AG08396 (cell line): Measurements from ENCODE around the gene ARL17A.
"Not testable (repeated sequence)": the region's sequence is repeated elsewhere in the genome, so short reads cannot be mapped to it uniquely, and the experiment has no call there.

ENCODE experiments used
- DNase-seq: peaks from one replicate; pipeline ENCODE4 v3.0.0; 2012; ENCODE audit warnings: low spot score, mixed read lengths

ARL17A gene

GRCh38 chr17:46579083-46580075, at the start of gene ARL17A:
TSS of gene ARL17A (minus strand) at chr17:46579691. CDS start at chr17:46576322, 3,369 bp downstream.
- DNase-seq = not testable (repeated sequence)

GRCh38 chr17:46628753-46629436, 49.4 kb upstream of the ARL17A start:
- not testable (repeated sequence) for DNase-seq

DNA sequence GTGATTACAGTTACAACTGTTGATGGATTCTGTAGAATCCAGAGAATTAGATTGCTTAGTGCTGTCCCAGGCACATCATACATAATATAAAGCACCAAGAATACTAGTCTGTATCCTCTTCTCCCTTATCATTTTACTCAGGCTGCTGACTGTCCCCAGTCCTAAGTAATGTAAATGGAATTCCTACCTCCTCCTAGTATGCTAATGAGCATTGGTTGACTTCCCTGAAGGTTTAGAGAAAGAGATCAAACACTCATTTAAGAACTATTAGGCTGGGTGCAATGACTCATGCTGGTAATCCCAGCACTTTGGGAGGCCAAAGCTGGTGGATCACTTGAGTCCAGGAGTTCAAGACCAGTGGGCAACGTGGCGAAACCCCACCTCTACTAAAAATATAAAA, 48.0 kb upstream of the ARL17A start:
- DNase-seq = not testable (repeated sequence)

- DNase-seq = not testable (repeated sequence)
Observed at GRCh38 chr17:46624726-46625125, 45.2 kb upstream of the ARL17A start.

DNA sequence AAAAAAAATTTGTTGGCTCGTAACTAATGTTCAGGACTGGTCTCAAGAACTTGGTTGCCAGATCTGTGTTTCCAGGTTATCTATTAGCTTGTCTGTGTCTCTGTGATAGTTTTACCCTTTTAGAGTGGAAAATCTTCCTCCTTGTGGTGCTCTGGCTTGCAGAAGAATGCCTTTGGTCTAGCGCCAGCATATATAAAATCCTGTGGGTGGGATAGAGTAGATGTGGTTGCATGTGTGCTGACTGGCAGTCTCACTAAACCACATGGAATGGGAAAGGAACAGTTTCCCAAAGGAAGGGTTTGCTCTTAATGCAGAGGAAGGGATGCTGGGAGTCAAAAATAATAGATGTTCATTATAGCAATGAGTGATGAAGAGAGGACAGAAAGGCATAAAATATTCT, 44.3 kb upstream of the ARL17A start:
- not testable (repeated sequence) for DNase-seq

- DNase-seq = not testable (repeated sequence)
Observed at GRCh38 chr17:46618975-46619374, 39.5 kb upstream of the ARL17A start.

- DNase-seq = not testable (repeated sequence)
Observed at GRCh38 chr17:46617121-46617520, 37.6 kb upstream of the ARL17A start.

GRCh38 chr17:46613876-46614275, 34.4 kb upstream of the ARL17A start:
- DNase-seq = not testable (repeated sequence)

DNA sequence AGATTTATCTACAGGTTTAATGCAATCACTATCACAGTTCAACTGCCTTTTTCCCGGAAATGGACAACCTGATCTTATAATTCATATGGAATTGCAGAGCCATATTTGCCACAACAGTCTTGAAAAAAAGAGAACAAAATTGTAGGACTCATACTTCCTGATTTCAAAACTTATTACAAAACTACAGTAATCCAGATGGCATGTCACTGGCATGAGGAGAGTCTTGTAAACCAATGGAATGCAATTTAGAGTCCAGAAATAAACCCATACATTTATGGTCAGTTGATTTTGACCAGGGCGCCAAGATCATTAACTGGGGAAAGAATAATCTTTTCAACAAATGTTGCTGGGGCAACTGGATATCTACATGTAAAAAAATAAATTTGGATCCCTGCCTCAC, 31.8 kb upstream of the ARL17A start:
- not testable (repeated sequence) for DNase-seq

DNA sequence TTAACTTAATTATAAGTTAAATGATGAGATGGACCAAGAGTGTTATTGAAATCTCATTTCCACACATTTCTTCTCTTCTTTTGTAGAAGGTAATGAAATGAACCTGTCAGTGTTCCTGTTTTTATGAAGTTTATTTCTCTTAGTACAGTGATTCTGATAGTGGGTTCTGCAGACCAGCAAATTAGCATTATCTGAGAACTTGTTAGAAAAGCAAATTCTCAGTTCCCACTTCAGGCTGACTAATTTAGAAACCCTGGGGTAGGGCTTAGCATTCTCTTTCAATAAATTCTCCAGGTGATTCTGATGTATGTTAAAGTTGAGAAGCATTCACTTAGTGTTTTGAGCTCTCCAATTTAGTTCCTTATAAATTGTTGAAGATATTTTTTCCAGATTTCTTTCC, 23.6 kb upstream of the ARL17A start:
- not testable (repeated sequence) for DNase-seq

- DNase-seq = not testable (repeated sequence)
Observed at GRCh38 chr17:46600767-46601166, 21.3 kb upstream of the ARL17A start.

GRCh38 chr17:46598344-46598931, 18.9 kb upstream of the ARL17A start:
- DNase-seq = not testable (repeated sequence)

- DNase-seq = not testable (repeated sequence)
Observed at GRCh38 chr17:46591332-46591731, 11.8 kb upstream of the ARL17A start.

DNA sequence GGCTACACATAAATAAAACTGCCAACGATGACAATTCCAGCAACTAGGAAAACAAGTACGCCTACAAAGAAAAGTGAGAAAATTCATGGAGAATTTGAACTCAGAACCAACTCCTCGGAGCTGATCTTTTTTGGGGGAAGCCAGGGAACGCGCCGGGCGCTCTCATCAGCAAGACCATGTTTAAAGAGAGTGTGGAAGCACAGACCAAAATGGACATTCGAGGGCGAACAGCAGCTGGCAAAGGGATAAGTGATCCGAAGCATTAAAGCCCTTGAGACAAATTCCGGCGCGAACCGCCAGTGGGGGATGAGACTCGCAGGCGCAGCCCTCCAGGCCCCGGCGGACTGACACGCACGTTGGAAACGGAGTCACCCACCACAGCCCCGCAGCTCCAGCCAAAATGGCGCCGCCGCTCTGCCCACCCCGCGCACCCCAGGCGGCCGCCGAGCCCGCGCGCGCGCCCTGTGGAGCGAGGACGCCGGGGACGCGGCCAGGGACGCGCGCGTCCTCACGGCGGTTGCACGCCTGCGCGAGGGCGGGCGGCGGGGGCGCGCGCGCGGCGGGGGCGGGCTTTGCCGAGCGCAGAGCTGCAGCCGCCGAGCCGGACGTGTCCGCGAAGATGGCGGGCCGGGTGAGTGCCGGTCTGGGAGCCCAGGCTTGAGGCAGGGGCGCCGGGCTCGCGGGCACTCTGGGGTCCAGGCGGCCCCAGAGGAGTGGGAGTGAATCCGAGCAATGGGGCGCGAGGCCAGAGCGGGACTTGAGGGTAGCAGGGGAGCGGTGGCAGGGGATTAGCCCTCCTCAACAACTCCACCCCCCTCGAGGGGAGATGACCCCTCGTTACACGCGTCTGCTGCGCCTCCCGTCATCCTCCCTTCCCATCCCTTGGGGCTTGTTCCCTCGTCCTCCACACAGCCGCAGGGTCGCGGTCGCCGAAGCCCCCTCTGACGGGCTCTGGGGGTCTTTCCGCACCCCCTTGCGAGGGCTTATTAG, 11.0 kb upstream of the ARL17A start, which contains the start of gene NSF:
NSF (plus strand) TSS at position 513 of the 990 bp plus-strand sequence; CDS start at position 620, 107 bp downstream.
- not testable (repeated sequence) for DNase-seq

DNA sequence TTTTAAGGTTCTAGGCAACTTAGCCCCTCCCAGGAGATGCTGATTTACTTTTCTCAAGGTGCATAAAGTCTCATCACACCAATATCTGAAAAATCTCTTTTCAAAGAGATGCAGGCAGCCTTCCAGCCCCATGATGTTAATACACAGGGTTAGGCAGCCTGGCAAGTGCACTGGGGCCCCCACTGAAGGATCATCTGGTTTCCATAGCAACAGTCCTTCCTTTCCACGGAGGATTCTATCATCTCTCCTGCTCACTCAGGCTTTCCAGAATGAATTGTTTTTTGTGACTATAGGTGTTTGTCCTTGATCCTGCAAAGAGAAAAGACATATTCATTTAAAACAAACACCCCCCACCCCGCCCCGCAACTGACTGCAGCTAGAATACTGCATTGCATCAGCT, 6.0 kb upstream of the ARL17A start:
- not testable (repeated sequence) for DNase-seq

- not testable (repeated sequence) for DNase-seq
Observed at GRCh38 chr17:46580082-46580481, 591 bp upstream of the ARL17A start.

GRCh38 chr17:46571796-46572195, 7.7 kb downstream of the ARL17A start:
- DNase-seq = not testable (repeated sequence)

- not testable (repeated sequence) for DNase-seq
Observed at GRCh38 chr17:46566980-46567379, 12.5 kb downstream of the ARL17A start.

- not testable (repeated sequence) for DNase-seq
Observed at GRCh38 chr17:46566284-46566683, 13.2 kb downstream of the ARL17A start.

GRCh38 chr17:46560048-46560447, 19.4 kb downstream of the ARL17A start:
- not testable (repeated sequence) for DNase-seq

- DNase-seq = not testable (repeated sequence)
Observed at GRCh38 chr17:46559155-46559554, 20.3 kb downstream of the ARL17A start.
